Germinal center (tissue), 1 donor: ENCODE results near the gene TSPAN2.

Experiments used
- DNase-seq: peaks from one replicate; pipeline ENCODE4 v3.0.0; 2012; ENCODE audit warnings: mixed read lengths, low spot score

The TSPAN2 gene

DNA sequence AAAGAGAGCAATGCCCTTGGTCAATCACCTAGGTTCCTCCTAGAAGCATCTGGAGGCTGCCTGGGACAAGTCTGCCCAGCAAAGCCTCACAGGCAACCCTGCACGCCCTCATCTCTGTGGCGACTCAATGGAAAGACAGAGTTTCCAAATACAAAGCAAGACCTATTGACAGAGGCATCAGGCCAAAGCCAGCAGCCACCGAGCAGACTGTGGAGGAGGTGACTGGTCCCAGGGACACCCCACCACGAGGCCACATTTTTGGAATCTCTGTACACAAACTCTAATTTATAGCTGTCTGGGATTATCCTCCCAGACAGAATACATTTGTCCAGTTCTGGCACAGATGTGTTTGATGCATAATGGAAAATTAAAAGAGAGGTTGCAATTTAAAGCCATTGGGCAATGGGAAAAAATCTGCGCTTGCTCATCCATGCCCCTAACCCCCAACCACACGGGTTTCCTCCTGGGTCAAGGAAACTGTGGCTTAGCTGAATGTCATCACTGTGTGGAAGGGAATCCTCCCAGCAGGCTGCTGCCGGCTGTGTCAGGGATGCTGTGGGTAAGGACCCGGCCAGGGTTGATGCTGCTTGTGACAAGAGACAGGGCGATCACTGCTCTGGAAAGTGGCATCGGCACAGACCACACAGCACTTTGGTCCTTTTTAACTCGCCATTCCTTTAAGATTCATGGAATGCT, 14.3 kb downstream of the TSPAN2 start:
- DNase-seq: no peak

DNA sequence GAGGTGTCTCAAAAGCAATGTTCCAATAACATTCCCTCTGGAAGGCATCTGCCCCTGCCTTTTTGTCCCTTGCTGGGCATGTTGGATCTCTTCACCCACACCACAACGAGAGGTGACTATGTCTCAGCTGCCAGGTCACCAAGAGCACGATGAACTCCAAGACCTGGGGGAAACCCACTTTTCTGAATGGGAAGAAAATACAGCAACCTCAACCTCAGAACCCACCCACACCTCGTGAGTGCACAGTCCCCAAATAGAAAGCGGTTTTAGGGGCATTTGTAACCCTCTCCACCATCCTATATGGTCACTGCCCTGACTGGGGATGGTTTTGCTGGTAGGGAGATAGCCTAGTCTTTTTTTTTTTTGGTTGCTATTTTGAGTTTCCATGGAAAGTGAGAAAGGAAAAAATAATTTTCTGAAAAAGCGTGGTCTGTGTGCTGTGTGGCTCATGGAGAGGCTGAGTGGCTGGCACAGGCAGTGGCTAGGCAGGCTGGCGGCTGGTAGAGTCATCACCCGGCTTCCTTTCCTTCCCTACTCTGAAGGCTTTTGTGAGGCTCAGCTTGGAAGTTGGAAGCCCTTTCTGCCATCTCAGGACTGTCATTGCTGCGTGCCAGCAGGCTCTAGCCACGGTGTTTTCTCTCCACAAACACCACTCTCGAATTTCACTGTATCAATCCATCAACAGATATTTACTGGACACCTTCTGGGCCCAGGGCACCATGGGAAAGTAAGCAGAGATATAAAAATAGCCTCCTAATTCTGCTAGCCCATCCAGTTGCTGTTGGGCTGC, 15.8 kb downstream of the TSPAN2 start:
- no peak for DNase-seq

DNA sequence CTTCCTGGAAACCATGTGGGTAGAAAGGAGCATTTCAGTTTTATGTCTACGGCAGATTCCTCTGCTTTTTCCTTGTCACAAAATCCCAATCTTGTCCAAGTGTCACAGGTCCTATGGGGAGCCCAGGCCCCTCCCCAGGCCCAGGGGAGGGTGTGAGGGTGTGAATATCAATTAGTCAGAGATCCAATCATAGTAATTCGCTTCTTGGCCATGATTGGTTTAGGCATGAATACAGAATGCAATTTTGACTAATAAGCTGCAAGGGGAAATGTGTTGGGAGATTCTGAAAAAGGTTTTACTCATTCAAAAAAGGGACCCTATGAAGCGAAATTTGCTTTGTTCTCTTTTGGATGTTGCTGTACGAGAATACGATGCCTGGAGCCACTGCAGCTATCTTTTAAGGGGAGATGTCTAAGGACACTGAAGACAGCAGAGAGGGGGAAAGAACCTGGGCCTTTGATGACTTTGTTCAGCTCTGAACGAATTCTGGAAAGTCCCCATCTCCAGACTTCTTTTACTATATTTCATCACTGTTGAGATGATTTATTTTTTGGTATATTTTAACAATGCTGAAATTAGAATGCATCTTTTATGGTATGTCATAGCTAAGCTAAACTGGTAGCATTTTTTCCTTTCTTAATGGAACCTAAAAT, 18.2 kb downstream of the TSPAN2 start:
- DNase-seq: no peak

DNA sequence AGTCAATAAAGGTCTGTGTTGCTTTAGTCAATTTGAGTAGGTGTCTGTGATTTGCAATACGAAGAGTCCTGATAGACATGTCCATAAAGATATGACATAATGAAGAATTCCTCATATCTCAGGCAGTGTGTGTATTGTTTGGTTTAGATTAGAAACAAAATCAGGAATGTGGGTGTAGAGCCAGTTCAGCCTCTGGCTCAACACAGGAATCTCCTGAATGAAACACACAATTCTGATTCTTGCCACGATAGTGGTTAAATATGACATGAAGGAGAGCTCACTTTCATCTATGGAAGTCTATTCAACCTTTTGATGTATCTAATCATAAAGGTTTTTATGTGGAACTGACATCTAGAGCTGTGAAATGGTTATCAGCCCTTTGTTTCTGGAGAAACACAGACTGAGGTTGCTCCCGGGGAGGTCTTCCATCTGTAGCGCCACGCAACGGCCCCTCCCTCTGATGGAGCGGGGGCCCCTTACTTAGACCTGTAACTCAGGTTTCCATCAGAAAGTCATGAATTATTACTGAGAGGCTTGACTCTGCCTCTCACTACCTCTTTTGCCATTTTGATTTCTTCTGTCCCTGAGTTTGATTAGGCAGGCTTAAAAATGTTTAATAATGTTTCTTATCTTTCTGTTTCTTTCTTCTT, 19.5 kb downstream of the TSPAN2 start:
- no peak for DNase-seq

DNA sequence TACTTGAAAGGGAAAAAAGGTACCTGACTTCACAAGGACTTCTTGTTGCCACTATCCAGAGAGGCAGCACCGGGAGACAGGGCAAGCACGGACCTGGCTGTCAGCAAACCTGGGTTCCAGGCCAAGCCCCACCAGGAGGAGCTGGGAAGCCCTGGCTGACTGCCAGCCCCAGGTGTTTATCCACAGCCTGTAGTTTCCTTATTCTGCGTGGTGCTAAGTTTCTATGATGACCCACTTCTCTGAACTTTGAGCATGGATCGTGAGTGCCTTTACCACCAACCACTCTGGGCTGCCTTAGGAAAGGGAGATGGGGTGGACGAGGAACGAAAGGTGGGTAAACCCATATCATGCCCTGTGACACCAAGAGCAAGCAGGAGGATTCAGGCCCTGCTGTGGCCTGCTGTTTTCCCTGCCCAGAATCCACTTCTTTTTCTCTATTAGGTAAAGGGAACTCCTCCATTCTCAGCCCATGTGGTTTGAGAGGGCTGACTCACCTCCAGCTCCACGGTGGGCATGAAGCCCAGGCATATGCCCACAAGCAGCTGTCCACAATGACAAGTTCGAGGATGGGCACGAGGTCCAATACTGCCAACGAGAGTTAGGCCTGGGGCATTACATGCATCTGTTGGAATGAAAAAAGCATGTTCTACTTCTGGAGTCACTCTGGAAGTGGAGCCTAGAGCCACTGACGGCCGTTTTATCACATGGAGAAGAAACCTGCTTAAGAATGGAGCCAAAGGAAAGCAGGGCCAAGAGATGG, 20.3 kb downstream of the TSPAN2 start:
- DNase-seq: no peak

DNA sequence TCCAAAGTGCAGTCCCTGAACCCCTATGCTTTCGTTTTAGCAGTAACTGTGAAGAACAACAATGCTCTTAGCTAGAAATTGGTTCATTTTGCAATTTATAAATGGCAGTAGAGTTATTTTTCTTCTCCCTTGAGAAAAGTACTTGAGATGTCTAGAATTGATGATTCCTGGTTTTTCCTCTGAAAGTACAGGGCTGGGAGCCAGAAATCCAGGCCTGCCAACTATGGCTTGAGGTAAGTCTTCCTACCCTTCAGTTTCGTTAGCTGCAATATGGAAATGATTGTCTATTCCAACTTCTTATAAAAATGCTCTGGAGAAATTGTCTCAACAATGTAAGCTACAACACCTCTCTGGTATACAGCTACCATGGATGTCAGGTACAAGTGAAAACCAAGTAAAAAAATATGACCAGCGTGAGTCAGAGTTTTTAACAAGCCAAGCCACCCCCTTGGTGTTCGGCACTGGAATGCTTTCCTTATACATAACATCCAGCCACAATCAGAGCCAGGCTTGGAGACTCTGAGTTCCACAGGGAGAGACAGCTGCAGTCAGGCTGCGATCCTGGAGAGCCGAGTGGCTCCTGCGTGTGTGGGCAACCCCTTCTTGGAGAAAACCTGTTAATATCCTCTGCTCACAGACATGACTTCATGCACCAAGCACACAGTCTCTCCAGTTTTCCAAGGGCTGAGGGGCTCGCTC, 22.0 kb downstream of the TSPAN2 start:
- DNase-seq: no peak

DNA sequence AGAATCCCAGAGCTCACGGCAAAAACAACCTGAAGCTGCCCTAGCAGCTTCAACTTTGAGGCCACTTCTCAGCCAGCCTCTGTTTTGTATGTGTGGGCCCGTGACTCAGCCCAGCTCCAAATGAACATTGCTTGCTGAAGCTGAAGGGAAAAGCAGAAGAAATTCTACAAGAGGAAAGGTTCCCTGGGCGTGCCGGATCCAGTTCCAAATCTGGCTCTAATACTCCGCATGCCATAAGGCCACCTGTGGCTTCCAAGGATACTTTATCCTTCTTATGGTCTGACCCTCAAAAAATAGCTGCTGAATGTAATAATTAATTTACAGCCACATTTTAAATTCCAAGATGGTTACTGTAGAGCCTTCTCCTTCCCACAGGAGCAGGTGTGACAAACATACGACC, 24.3 kb downstream of the TSPAN2 start:
- no peak for DNase-seq

DNA sequence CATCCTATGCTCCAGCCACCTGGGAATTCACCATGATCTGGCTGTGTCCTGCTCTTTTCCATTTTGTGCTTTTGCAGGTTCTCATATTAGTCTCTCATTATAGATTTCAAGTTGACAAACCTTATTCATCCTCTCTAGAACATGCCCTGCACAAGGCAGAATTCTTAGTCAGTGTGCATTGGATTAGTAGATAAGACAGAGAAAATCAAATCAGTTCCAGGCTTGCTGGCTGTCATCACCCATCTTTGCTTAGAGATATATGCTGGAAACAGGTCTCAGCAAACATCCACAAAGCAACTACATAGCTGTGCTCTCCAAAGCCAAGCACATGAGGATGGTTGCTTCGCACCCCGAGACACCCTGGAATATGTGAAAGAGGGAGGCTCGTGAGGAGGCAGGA, 24.8 kb downstream of the TSPAN2 start:
- DNase-seq: no peak

DNA sequence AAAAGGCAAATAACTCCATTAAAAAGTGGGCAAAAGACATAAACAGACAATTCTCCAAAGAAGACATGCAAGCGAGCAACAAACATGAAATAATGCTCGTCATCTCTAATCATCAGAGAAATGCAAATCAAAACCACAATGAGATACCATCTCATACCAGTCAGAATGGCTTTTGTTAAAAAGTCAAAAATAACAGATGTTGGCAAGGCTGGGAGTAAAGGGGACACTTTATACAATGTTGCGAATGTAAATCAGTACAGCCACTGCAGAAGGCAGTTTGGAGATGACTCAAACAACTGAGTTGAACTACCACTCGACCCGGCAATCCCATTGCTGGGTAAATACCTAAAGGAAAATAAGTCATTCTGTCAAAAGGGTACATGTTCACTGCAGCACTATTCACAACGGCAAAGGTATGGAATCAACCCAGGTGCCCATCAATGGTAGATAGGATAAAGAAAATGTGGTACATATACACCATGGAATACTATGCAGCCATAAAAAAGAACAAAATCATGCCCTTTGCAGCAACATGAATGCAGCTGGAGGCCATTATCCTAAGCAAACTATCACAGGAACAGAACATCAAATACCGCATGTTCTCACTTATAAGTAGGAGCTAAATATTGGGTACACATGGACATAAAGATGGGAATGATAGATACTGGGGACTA, 25.9 kb downstream of the TSPAN2 start:
- no peak for DNase-seq

DNA sequence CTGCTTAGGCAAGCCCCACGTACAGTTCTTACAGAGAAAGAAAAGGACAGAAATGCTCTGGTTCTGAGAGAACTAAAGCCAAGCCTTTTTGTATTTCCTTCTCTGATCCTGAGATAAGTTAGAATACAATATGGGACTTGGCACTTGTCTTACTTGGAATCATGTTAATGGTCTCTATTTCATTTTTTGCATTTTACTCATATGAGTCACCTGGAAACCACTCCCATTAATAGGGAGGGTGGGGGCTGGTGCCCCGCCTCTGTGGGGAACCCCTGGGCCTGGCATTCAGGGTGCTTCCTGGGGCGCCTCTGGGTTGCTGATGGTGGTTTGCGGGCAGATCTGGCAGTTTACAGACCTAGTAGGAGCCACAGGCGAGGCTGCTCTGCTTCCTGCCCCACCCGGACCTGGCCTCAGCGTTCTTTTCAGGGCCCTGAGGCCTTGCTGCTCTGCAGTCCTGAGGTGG, 26.7 kb downstream of the TSPAN2 start:
- DNase-seq: no peak

DNA sequence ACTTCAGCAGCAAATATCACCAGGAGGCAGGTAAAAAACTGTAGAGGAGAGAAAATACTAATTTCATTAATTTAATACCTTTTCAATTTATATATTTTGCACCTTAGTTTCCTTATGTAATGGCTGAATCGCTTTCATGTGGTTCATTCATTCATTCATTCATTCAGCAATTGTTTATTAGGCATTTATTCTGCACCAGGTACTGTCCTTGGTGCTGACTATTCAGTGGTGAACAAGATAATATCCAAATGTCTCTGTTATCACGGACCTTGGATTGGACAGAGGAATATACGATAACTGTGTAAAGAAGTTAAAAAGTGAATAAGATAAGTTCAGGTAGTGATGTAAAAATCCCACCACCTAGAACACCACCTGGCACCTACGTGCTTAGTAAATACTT, 28.8 kb downstream of the TSPAN2 start:
- no peak for DNase-seq

DNA sequence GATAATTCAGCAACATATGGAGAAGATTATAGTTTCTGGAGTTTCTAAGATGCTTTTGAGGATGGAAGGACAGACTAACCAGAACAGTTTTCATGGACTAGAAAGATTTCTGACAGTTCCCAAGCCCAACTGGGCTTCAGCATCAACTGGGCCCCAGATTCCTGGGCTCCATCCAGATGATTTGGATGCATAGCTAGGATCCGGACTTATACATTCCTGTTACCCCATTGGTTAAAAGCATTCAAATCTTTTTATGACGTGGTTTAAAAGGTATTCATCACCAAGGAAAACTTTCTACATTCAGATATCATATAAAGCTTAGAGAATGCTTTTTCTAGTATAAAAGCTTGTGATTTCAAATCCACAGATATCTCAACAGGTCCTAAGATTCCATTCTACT, 30.0 kb downstream of the TSPAN2 start:
- no peak for DNase-seq

DNA sequence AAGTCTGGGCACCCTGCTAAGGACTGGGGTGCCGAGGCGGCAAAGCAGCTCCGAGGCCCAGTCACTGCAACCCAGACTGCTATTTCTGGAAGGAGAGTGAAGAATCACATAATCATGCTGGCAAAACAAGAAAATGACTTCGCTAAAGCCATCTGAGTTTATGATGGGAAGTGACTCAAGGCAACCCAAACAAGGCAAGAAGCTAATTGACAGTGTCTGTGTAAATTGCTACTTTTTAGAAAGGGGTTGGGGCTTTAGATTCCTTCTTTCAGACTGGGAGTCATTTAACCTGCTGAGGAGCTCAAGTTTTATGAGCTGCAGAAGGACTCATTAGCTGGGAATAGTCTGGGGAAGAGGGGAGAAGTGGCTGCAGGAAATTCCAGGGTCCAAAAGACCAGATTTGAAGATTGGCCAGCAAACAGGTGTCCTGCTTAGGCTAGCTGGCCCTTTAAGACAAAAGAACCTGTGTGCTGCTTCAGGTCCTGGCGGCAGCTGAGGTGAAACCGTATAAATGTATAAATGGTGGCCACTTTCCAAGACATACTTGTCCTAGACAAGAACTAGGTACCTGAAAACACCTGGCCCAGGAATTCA, 31.5 kb downstream of the TSPAN2 start:
- no peak for DNase-seq

DNA sequence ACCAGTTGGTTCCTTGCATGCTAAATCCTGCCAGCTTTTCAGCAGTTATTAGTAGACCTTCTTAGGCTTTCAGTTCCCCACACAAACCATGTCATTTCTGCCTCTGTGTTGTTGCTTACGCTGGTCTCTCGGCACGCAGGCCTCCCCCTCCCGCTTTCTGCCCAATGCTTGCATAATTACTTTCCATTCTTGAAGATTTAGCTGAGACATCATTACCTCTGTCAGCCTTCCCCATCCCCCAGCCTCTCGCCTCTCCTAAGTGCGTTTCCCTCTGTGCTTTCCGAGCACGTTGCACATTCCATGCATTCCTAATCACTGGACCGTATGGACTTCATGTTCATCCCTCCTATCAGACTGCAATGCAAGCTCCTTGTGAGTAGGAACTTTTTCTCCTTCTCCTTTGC, 32.9 kb downstream of the TSPAN2 start:
- no peak for DNase-seq

DNA sequence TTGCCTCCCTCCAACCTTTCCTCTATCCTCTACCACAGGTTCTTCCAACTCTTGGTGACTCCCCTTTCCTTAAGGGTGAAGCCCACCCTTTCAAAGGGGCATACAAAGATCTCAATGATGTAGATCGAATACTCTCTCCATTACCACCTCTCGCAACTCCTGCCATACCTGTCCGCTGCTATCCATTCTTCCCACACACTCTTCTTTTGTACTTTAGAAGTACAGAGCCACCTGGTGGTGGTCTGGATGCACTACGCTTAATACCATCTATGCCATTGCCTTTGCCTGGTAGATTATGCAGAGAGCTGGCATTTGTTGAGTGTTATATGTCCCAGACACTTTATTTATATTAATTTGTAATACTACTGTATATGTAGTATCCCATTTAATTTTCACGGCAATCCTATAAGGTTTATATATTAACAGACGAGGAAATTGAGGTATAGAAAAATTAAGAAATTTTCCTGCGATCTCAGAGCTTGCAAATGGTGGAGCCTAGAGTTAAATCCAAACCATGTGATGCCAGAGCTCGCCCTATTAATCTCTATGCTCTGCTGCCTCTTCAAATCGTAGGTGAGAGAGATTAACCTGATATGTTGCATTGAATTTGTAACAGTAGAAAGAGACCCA, 36.7 kb downstream of the TSPAN2 start:
- DNase-seq: peak; percentile 57

DNA sequence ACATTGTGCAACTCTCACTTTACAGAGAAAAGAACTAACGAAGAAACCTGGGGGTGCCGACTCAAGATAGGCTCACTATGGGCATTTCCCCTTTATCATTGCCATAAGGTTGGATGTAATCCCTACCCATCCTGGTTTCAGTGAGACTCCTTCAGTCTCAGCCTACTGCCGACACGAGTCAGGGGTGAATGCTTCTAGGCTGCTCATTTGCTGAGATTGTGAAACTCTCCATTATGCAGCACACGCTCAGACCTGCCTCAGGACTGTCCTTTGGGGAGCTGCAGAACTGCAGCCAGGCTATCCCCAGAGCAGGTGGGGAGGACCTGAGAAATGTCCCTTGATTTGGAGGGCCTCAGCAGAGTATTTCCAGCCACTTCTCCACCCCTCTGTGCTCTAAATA, 37.5 kb downstream of the TSPAN2 start:
- DNase-seq: no peak

DNA sequence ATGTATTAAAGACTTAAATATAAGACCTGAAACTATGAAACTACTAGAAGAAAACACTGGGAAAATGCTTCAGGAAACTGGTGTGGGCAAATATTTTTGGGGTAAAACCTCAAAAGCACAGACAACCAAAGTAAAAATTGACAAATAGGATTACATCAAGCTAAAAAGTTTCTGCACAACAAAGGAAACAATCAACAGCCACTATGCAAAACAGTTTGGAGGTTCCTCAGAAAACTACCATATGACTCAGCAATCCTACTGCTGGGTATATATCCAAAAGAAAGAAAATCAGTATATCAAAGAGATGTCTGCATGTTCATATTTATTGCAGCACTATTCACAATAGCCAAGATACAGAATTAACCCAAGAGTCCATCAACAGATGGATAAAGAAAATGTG, 42.6 kb downstream of the TSPAN2 start:
- no peak for DNase-seq

DNA sequence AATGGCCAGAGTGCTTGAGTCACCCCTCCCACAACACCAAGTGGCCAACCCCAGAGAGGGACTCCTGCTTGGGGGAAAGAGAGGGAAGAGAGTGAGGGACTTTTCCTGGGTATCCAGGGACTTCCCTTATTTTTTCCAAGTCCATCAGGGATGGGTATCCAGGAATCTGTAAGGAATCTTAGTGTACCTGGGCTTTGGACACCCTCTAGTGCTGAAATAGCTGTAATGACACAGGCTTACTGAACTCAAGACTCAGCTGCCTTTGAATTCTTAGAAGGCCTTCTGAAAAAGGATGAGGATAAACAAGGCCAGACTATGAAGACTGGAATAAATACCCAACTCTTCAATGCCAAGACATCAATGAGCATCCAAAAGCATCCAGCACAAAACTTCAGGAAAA, 47.6 kb downstream of the TSPAN2 start:
- no peak for DNase-seq

DNA sequence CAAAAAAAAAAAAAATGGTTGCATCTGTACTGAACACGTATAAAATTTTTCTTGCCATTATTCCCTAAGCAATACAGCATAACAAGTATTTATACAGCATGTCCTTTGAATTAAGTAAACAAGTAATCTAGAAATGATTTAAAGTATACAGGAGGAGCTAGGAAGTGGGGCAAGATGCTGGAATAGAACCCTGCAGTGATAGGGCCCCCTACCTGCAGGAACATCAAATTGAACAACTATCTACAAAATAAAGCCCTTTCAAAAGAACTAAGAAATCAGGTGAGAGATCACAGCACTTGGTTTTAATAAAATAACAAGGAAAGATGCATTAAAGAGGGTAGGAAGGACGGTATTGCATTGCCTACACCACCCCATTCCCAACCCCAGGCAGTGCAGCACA, 48.8 kb downstream of the TSPAN2 start:
- no peak for DNase-seq
